Measurements from ENCODE around the gene TINCR.

GRCh38 chr19:5562280-5562679 lies 5.5 kb downstream of the TINCR start:
- no peak for TF ChIP-seq CTCF (conservative IDR thresholded peaks at IDR 0.05 in 1 of 2, IDR thresholded peaks at IDR 0.05 in 1 of 2; ENCODE audit: extremely low read depth in 1 of 2, insufficient read depth in 1 of 2, low read depth in 1 of 2, low read length in 2 of 2)
- TF ChIP-seq EZH2 (IDR thresholded peaks at IDR 0.05; ENCODE audit: borderline replicate concordance, low read length) = no peak
